Erythroblast (primary cell): ENCODE results near the gene LRMDA.

Experiments used
- GATA1 ChIP-seq: IDR thresholded peaks from 2 replicates; pipeline ENCODE4 v1.6.1; 2011; ENCODE audit warnings: low read depth, mild to moderate bottlenecking, control low read depth, low read length, moderate library complexity
- POLR2A ChIP-seq: IDR thresholded peaks from 2 replicates; pipeline ENCODE4 v1.6.1; 2011; ENCODE audit warnings: mild to moderate bottlenecking, low read length

DNA sequence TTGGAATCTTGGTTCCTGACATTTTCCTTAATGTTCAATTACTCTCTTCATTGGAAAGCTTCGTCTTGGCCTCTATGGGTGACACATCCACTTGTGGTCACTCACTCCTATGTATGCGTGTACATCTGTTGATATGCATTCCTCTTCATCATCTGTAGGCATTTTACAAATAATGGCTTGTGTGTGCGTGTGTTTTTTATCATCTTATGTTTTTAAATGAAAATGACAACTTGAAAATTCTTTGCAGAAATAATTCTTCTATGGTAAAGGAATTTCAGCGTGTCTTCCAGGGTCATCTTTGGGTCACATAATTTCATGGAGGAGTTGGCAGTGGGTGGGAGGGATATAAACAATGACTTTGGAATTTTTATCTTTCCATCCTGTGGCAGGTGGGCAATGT, 925.1 kb downstream of the LRMDA start:
- TF ChIP-seq POLR2A, result no peak
- no peak for TF ChIP-seq GATA1
